Stomach smooth muscle (tissue), 2 donors: ENCODE data around the gene NBAS.

Experiments
- H3K27ac ChIP-seq: one replicate; pipeline ENCODE4 v1.7.0; 2013; ENCODE audit warnings: mild to moderate bottlenecking, low read length, inconsistent platforms
- H3K27me3 ChIP-seq, 2 donors: one replicate each; pipeline ENCODE4 v1.7.0; 2013; ENCODE audit warnings: low read length in 2 of 2; ENCODE audit not compliant: insufficient read depth in 2 of 2, control insufficient read depth in 1 of 2
- H3K36me3 ChIP-seq, 2 donors: one replicate each; pipeline ENCODE4 v1.7.0; 2013; ENCODE audit warnings: low read length in 2 of 2; ENCODE audit not compliant: control insufficient read depth in 2 of 2, insufficient read depth in 2 of 2
- H3K4me1 ChIP-seq: one replicate; pipeline ENCODE4 v1.7.0; 2013; ENCODE audit warnings: low read length; ENCODE audit not compliant: control insufficient read depth, insufficient read depth
- H3K4me3 ChIP-seq, 2 donors: one replicate each; pipeline ENCODE4 v1.7.0; 2013; ENCODE audit warnings: low read length in 2 of 2
- H3K9ac ChIP-seq, 2 donors: one replicate each; pipeline ENCODE4 v1.7.0; 2013; ENCODE audit warnings: low read length in 2 of 2, mild to moderate bottlenecking in 1 of 2
- H3K9me3 ChIP-seq, 2 donors: one replicate each; pipeline ENCODE4 v1.7.0; 2013; ENCODE audit warnings: low read length in 2 of 2; ENCODE audit not compliant: control insufficient read depth in 2 of 2
- donor health status: healthy.
- donor health status: Pancreatic carcinoma.

NBAS gene

DNA sequence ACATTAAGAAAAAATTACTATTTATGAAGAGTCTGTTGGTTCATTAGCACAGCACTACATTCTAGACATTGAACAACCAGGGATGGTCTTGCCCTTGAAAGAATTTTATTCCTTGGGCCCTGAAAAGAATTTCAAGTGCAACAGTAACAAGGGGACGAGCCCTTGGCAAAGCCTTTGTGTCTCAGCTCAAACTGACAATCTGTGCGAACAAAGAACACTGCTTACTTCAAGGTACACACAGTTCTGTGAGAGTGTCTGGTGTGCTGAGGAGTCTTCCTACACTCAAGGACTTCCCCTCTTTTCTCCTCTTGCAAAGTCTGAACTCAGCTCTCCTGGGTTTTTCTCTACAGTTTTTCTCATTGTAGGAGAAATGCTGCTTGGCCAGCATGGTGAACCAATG is 373.4 kb downstream of the NBAS start:
- Histone ChIP-seq H3K9ac (no peak overlapping the region), H3K4me1 (no peaks in the 10 kb centered on the region), H3K9me3 (no peaks in the 10 kb centered on the region), H3K36me3 (peaks cover 5 to 9% of the 10 kb centered on the region in 2 donors), H3K27ac (no peak overlapping the region), H3K27me3 (no peaks in the 10 kb centered on the region), H3K4me3 (no peak overlapping the region)

DNA sequence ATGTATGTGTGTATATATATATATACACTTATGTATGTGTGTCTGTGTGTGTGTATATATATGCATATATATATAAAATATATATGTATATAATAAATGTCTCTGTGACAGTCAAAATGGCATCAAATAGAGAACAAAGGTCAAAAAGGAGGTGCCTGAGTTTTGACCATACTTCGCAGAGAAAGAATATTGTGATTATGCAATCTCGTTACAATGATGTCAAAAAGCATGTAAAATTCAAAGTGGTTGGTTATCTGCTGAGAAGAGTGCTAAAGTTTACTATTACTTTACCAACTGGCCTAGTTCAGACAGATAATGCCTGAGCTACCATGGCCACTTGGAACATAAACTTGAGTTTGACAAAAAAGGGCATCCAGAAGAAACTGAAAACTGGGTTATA is 375.0 kb downstream of the NBAS start:
- no peaks in the 10 kb centered on the region for H3K9me3 ChIP-seq
- H3K36me3 ChIP-seq = peaks cover 5 to 9% of the 10 kb centered on the region in 2 donors

DNA sequence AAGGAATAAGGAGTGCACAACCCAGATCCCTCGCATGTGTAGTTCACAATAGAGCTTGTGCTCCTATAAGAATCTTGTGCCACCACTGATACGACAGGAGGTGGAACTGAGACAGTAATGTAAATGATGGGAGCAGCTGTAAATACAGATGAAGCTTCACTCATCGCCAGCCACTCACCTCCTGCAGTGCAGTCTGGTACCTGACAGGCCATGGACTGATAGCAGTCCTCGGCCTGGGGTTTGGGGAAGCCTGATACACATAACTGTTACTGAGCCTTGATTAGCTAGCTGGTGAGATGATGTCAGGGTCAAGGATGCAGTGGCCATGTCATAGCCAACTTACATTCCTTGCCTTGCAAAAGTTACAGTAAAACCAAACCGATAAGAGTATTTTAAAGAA is 376.6 kb downstream of the NBAS start:
- Histone ChIP-seq H3K36me3 (peaks cover 5 to 8% of the 10 kb centered on the region in 2 donors), H3K27ac (no peak overlapping the region), H3K27me3 (no peaks in the 10 kb centered on the region), H3K9me3 (no peaks in the 10 kb centered on the region), H3K9ac (no peak overlapping the region), H3K4me1 (no peaks in the 10 kb centered on the region), H3K4me3 (no peak overlapping the region)

More for the DNA sequence above, 375.0 kb downstream of the NBAS start:
- H3K9ac ChIP-seq = no peak overlapping the region
- H3K27me3 ChIP-seq = no peaks in the 10 kb centered on the region
- H3K4me3 ChIP-seq = no peak overlapping the region
- no peak overlapping the region for H3K27ac ChIP-seq
- no peaks in the 10 kb centered on the region for H3K4me1 ChIP-seq

DNA sequence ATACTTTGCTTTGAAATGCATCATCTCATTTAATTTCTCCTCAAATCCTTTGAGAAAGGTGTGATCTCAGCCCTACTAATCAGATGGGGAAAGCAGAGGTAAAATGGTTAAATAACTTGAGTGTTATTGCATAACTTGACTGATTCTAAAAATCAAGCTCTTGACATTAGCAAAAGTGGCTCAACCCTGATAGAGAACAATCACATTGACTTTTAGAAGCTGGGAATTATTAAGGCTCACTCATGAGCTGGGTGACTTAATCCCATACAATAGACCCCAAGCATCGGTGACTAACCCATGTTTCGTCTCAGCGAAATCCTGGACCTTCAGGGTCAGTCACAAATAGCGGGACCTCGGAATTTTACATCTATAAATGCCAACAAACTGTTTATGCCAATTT is 378.9 kb downstream of the NBAS start:
- no peaks in the 10 kb centered on the region for H3K4me1 ChIP-seq
- H3K27ac ChIP-seq = no peak overlapping the region
- H3K4me3 ChIP-seq = no peak overlapping the region
- no peaks in the 10 kb centered on the region for H3K9me3 ChIP-seq
- H3K27me3 ChIP-seq = no peaks in the 10 kb centered on the region
- H3K9ac ChIP-seq = no peak overlapping the region
- H3K36me3 ChIP-seq = peaks cover 4 to 8% of the 10 kb centered on the region in 2 donors

DNA sequence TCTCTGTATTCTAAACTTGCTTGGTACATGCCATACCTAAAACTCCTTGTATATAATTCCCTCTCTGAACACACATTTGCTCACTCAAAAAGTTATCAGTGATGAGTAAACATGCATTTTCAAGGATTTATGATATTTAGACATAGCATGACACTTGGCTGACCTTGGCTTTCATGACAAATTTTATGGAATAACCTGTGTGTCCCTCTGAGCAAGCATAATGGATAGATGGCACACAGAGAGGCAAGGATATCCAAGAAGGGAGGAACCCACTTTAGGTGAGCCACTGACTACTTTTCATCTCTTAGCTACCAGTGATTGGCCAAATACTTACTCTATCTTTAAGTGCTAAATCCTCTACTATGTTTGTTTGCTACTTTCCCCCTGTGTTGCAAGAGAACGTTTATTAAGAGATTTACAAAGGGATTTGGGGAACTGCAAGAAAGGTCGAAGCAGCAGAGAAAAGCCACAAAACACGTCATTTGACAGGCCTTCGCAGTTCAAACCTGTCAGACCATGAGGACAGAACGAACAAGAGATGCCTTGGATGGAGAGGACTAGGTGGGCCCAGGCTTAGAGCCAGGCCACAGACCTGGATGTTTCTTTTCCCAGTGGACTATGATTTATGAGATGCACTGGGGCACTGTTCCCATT is 379.9 kb downstream of the NBAS start:
- H3K9me3 ChIP-seq = no peaks in the 10 kb centered on the region
- H3K4me1 ChIP-seq = no peaks in the 10 kb centered on the region
- H3K9ac ChIP-seq = no peak overlapping the region
- H3K27ac ChIP-seq = no peak overlapping the region
- H3K4me3 ChIP-seq = no peak overlapping the region
- H3K36me3 ChIP-seq = peaks cover 7 to 12% of the 10 kb centered on the region in 2 donors
- H3K27me3 ChIP-seq = no peaks in the 10 kb centered on the region

DNA sequence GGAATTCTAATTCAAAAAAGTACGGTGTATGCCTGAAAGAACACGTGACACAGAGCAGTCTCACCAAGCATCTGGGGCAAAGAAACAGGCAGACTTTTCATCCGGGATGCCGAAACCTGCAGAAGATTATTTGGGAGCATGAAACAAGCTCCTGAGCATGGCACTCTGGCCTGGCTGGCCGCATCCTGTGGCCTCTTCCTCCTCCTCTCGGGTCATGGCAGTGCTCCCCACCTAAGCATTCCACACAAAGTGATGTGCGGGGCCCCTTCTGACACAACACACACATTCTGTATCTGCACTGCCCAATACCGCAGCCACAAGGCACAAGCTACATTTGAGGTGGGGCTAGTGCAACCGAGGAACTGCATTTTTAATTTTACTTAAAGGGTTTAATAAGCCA is 380.8 kb downstream of the NBAS start:
- no peak overlapping the region for H3K4me3 ChIP-seq
- H3K27ac ChIP-seq = no peak overlapping the region
- H3K9ac ChIP-seq = no peak overlapping the region
- no peaks in the 10 kb centered on the region for H3K4me1 ChIP-seq
- H3K9me3 ChIP-seq = no peaks in the 10 kb centered on the region
- no peaks in the 10 kb centered on the region for H3K27me3 ChIP-seq
- H3K36me3 ChIP-seq = peaks cover 7 to 12% of the 10 kb centered on the region in 2 donors

DNA sequence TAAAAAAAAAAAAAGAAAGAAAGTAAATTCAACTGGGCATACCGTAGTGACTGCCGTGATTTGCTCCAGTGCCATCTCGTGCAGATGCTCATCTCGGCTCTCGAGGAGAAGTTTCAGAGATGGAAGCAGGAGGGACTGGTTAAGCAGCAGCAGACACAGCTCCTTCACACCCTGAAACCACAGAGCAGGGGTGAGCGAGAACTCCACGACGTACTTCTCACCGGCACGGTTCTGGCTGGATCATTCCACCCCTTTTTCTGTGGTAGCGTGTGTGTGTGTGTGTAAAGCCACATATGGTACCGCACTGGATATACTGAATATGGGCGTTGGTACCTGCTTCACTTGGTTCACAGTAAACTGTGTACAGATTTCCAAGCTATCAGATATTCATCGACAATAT is 382.2 kb downstream of the NBAS start:
- Histone ChIP-seq H3K36me3 (peaks cover 7 to 9% of the 10 kb centered on the region in 2 donors), H3K4me1 (no peaks in the 10 kb centered on the region), H3K9me3 (no peaks in the 10 kb centered on the region), H3K9ac (no peak overlapping the region), H3K27ac (no peak overlapping the region), H3K27me3 (no peaks in the 10 kb centered on the region), H3K4me3 (no peak overlapping the region)

DNA sequence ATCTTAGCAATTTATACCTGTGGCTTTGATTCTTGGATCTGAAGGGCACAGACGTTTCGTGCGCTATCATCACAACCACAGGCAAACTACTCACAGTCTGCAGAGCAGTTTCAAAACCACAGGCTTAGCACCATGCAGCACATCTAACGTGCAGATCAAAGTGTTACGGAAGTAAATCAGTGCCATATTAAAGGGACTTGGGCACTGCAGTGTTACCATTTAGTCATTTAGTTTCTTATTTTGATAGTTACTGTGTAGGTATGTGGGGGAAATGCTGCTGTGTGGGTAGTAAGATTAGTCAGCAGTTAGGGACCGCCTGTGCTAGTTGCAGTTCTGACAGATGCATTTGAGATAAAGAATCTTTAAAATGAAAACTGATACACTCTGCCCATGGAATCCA is 384.0 kb downstream of the NBAS start:
- H3K36me3 ChIP-seq = peaks cover 7% of the 10 kb centered on the region in 2 donors
- H3K9me3 ChIP-seq = no peaks in the 10 kb centered on the region
- no peak overlapping the region for H3K4me3 ChIP-seq
- no peaks in the 10 kb centered on the region for H3K27me3 ChIP-seq
- no peak overlapping the region for H3K9ac ChIP-seq
- no peak overlapping the region for H3K27ac ChIP-seq
- H3K4me1 ChIP-seq = no peaks in the 10 kb centered on the region

DNA sequence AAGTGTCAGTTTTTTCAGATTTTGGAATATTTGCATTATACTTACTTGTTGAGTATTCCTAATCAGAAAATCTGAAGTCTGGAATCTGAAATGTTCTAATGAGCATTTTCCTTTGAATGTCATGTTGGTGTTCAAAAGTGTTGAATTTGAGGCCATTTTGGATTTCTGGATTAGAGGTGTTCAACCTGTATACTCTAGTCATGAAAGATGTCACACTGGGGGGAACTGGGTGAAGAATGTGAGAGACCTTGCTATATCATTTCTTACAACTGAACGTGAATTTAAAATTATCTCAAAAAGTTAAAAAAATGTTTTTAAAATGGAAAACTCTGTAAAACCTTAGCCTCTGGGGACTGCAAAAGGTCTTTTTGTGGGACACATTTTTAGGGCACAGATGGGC is 384.5 kb downstream of the NBAS start:
- H3K27me3 ChIP-seq = no peaks in the 10 kb centered on the region
- peaks cover 7% of the 10 kb centered on the region in 2 donors for H3K36me3 ChIP-seq
- H3K27ac ChIP-seq = no peak overlapping the region
- no peaks in the 10 kb centered on the region for H3K4me1 ChIP-seq
- H3K4me3 ChIP-seq = no peak overlapping the region
- H3K9me3 ChIP-seq = no peaks in the 10 kb centered on the region
- no peak overlapping the region for H3K9ac ChIP-seq

DNA sequence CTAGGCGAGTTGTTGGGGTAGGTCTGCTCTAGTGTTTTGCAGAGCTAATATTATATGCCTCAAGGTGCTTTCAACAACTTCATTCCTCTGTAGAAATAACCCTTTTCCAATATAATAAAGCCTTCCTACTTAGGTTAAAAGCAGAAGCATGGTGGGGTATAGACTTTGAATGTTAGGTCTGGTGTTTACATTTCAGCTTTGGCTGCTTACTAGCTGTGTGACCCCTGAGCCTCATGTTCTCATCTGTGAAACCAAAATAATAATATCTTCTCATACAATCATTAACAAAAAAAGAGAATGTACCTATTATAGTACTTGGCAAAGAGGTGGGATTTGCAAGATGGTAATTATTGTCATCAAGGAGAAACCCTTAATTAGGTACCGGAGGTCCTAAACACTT is 386.6 kb downstream of the NBAS start:
- no peaks in the 10 kb centered on the region for H3K9me3 ChIP-seq
- no peak overlapping the region for H3K4me3 ChIP-seq
- H3K9ac ChIP-seq = no peak overlapping the region
- H3K4me1 ChIP-seq = peaks cover 7% of the 10 kb centered on the region
- H3K27ac ChIP-seq = no peak overlapping the region
- H3K27me3 ChIP-seq = no peaks in the 10 kb centered on the region
- H3K36me3 ChIP-seq = peaks cover 7 to 8% of the 10 kb centered on the region in 2 donors

DNA sequence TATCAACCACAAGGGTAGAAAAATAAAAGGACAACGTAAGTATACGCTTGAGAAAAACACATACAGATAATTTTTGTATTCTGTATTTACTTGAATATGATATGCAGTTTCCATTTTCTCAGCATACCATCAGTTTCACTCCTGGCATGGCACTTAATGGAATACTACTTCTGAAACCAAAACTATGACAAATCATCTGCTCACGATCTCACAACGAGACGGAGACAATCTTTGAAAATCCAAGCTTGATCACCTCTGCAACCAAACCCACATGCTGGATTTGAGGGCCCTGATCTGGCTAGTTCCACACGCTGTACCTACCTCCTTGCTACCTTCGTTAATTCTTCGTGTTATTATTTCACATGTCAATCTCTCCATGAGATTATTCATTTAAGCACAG is 387.6 kb downstream of the NBAS start:
- H3K4me3 ChIP-seq = no peak overlapping the region
- no peak overlapping the region for H3K9ac ChIP-seq
- no peaks in the 10 kb centered on the region for H3K27me3 ChIP-seq
- H3K36me3 ChIP-seq = peaks cover 5 to 6% of the 10 kb centered on the region in 2 donors
- H3K4me1 ChIP-seq = peaks cover 9% of the 10 kb centered on the region
- no peak overlapping the region for H3K27ac ChIP-seq
- H3K9me3 ChIP-seq = no peaks in the 10 kb centered on the region
